ENCODE data around the gene LOXHD1.

The LOXHD1 gene

GRCh38 chr18:46672062-46672970 is 15.3 kb upstream of the LOXHD1 start:
- Histone ChIP-seq H3K36me3 (ENCODE audit: control insufficient read depth in 2 of 2, insufficient read depth in 1 of 2, low read length in 2 of 2) (no peaks in the 10 kb centered on the region), H3K4me3 (ENCODE audit: low read depth, low read length) (no peak overlapping the region), H3K9me3 (ENCODE audit: control insufficient read depth, insufficient read depth, low read depth, low read length) (no peaks in the 10 kb centered on the region), H3K4me1 (ENCODE audit: control insufficient read depth, insufficient read depth, low read length) (0 out of 2 replicates have a peak, but pooled peaks cover 5% of the 10 kb centered on the region), H3K27ac (ENCODE audit: extremely low read depth, low read depth, low read length) (no peak overlapping the region)
- POLR2A ChIA-PET = interaction anchor here (0.6 kb wide), 1 partner anchor 591 kb away, joined by 3 read pairs; no protein-coding TSS in a partner anchor
- no peak for TF ChIP-seq ATF2 (tag by site-specific recombination; IDR thresholded peaks at IDR 0.05; ENCODE audit: low read depth)
- TF ChIP-seq REPIN1 (tag by site-specific recombination; IDR thresholded peaks at IDR 0.05; ENCODE audit: low read depth) = no peak
- TF ChIP-seq KLF9 (tag by site-specific recombination; IDR thresholded peaks at IDR 0.05; ENCODE audit: low read depth) = no peak
- TF ChIP-seq ZNF140 (tag by site-specific recombination; IDR thresholded peaks at IDR 0.05) = no peak
- TF ChIP-seq ZNF146 (tag by site-specific recombination; IDR thresholded peaks at IDR 0.05) = no peak
- TF ChIP-seq PRDM4 (tag by site-specific recombination; IDR thresholded peaks at IDR 0.05) = no peak
- TF ChIP-seq ZNF366 (tag by site-specific recombination; conservative IDR thresholded peaks at IDR 0.05) = no peak
- TF ChIP-seq KLF7 (tag by site-specific recombination; IDR thresholded peaks at IDR 0.05; ENCODE audit: borderline replicate concordance) = no peak
- no peak for TF ChIP-seq ZBTB49 (tag by site-specific recombination; IDR thresholded peaks at IDR 0.05; ENCODE audit: low read depth)
- no peak for TF ChIP-seq ZBTB48 (tag by site-specific recombination; IDR thresholded peaks at IDR 0.05)
- TF ChIP-seq ZNF510 (tag by site-specific recombination; IDR thresholded peaks at IDR 0.05; ENCODE audit: insufficient replicate concordance) = no peak
- no peak for TF ChIP-seq ZNF830 (tag by site-specific recombination; IDR thresholded peaks at IDR 0.05; ENCODE audit: low read depth)
- TF ChIP-seq ZIC2 (tag by site-specific recombination; IDR thresholded peaks at IDR 0.05) = no peak
- no peak for TF ChIP-seq ZSCAN18 (tag by site-specific recombination; IDR thresholded peaks at IDR 0.05)
- CTCF ChIA-PET = interaction anchor here (0.6 to 3.2 kb wide), 5 partner anchors 12 to 20 kb away, joined by 3 to 13 read pairs (median 4); no protein-coding TSS in a partner anchor

- no peak overlapping the region for H3K27ac ChIP-seq (ENCODE audit: extremely low read depth, low read depth, low read length)
- ChIA-PET CTCF (interaction anchor here (3.4 kb wide), 1 partner anchor 11 kb away, joined by 22 read pairs; the partner anchor contains the start of gene LOXHD1), POLR2A (no interaction called here)
- no peaks in the 10 kb centered on the region for H3K36me3 ChIP-seq (ENCODE audit: control insufficient read depth in 2 of 2, insufficient read depth in 1 of 2, low read length in 2 of 2)
- H3K4me1 ChIP-seq (ENCODE audit: control insufficient read depth, insufficient read depth, low read length) = no peaks in the 10 kb centered on the region
- TF ChIP-seq ZIC2 (tag by site-specific recombination; IDR thresholded peaks at IDR 0.05) (no peak), ZNF174 (tag by site-specific recombination; IDR thresholded peaks at IDR 0.05) (no peak), ZNF629 (tag by site-specific recombination; IDR thresholded peaks at IDR 0.05) (no peak)
- H3K4me3 ChIP-seq (ENCODE audit: low read depth, low read length) = no peak overlapping the region
- H3K9me3 ChIP-seq (ENCODE audit: control insufficient read depth, insufficient read depth, low read depth, low read length) = no peaks in the 10 kb centered on the region
Observed at GRCh38 chr18:46668694-46669093, 11.7 kb upstream of the LOXHD1 start.

All from HEK293 (cell line).